ENCODE measurements around the gene AHI1.

GRCh38 chr6:135268740-135269139 is 228.8 kb downstream of the AHI1 start:
- TF ChIP-seq CTCF (conservative IDR thresholded peaks at IDR 0.05; ENCODE audit: low read depth, low read length) (no peak), EZH2 (IDR thresholded peaks at IDR 0.05; ENCODE audit: low read length, unreplicated experiment) (no peak)

All from PC-3 (cell line).